Placental pericyte (primary cell): ENCODE measurements around the gene CT45A5. TPM values are rescaled to one million over a fixed set of nuclear protein-coding genes. Genes with fewer than 3 reads are reported as not detected.

Source experiments
- total RNA-seq: library from RNA; depleted of rRNA; stranded (reverse); fragments of >200 nt; gene quantifications from 2 replicates; pipeline ENCODE4 v1.2.3, GENCODE V29; 2012

CT45A5 gene
- total RNA-seq = not detected in 2 replicates

GRCh38 chrX:135785403-135785802, at the start of gene CT45A5:
Gene CT45A5, minus strand, starts transcription at chrX:135785503. Its CDS starts 3,774 bp downstream, at chrX:135781729.

GRCh38 chrX:135819912-135820311, 34.6 kb upstream of the CT45A5 start, which contains the start of gene CT45A2:
Gene CT45A2, minus strand, starts transcription at chrX:135820012. Its CDS starts 3,747 bp downstream, at chrX:135816265.

GRCh38 chrX:135802687-135803086, 17.4 kb upstream of the CT45A5 start, which contains the start of gene CT45A6:
Gene CT45A6, minus strand, starts transcription at chrX:135802787. Its CDS starts 3,794 bp downstream, at chrX:135798993.

GRCh38 chrX:135768091-135768490, 17.2 kb downstream of the CT45A5 start, which contains the start of gene CT45A3:
Gene CT45A3, minus strand, starts transcription at chrX:135768191. Its CDS starts 3,747 bp downstream, at chrX:135764444.

Other genes starting within 250 kb of the CT45A5 start
- not detected in 2 replicates for gene CT45A1, start 71.9 kb downstream of the CT45A5 start, total RNA-seq
- not detected in 2 replicates for gene CT45A3, start 17.3 kb downstream of the CT45A5 start, total RNA-seq
- not detected in 2 replicates for gene CT45A6, start 17.3 kb upstream of the CT45A5 start, total RNA-seq
- gene CT45A2, start 34.5 kb upstream of the CT45A5 start, total RNA-seq = not detected in 2 replicates
- gene CT45A7, start 51.8 kb upstream of the CT45A5 start, total RNA-seq = not detected in 2 replicates
- not detected in 2 replicates for gene CT45A8, start 69.0 kb upstream of the CT45A5 start, total RNA-seq
- gene CT45A9, start 86.3 kb upstream of the CT45A5 start, total RNA-seq = not detected in 2 replicates
- gene CT45A10, start 107.9 kb upstream of the CT45A5 start, total RNA-seq = not detected in 2 replicates
- gene SAGE1, start 108.2 kb upstream of the CT45A5 start, total RNA-seq = not detected in 2 replicates
- 19.3 and 32.4 TPM in 2 replicates for gene MMGT1, start 188.5 kb upstream of the CT45A5 start, total RNA-seq
- 13.8 and 24.5 TPM in 2 replicates for gene SLC9A6, start 199.9 kb upstream of the CT45A5 start, total RNA-seq